Thoracic aorta (tissue), 2 donors: ENCODE measurements around the gene PDHX. TPM values are rescaled to one million over a fixed set of nuclear protein-coding genes. Genes with fewer than 3 reads are reported as not detected.

ENCODE experiments used
- ATAC-seq: fragments of 150-250 bp; one replicate; pipeline ENCODE4 v1.8.0; 2017; ENCODE audit warnings: low read depth; ENCODE audit not compliant: insufficient number of reproducible peaks, low FRiP score
- DNase-seq: peaks from one replicate; pipeline ENCODE4 v3.0.0-alpha.2; 2020; ENCODE audit warnings: low spot score
- H3K27ac ChIP-seq, 2 donors: fragments of 200-600 bp; sonication (generic); 1 replicate in 1 of 2; 2 replicates in 1 of 2; pipeline ENCODE4 v1.5.1; 2016; ENCODE audit warnings: mild to moderate bottlenecking in 2 of 2, moderate library complexity in 2 of 2
- H3K27me3 ChIP-seq: fragments of 200-600 bp; sonication (generic); replicated peaks from 2 replicates; pipeline ENCODE4 v1.6.0; 2016; ENCODE audit warnings: mild to moderate bottlenecking; ENCODE audit not compliant: insufficient read depth
- H3K36me3 ChIP-seq: fragments of 200-600 bp; sonication (generic); one replicate; pipeline ENCODE4 v1.5.1; 2016
- H3K4me1 ChIP-seq, 2 donors: fragments of 200-600 bp; sonication (generic); 1 replicate in 1 of 2; 2 replicates in 1 of 2; pipeline versions ENCODE4 v1.5.1 to v1.6.0; 2016; ENCODE audit warnings: low read depth in 2 of 2, mild to moderate bottlenecking in 1 of 2; ENCODE audit not compliant: control insufficient read depth in 1 of 2
- H3K4me3 ChIP-seq: fragments of 200-600 bp; sonication (generic); 2 replicates; pipeline ENCODE4 v1.5.1; 2016; ENCODE audit warnings: mild to moderate bottlenecking
- H3K9me3 ChIP-seq: fragments of 200-600 bp; sonication (generic); 2 replicates; pipeline ENCODE4 v1.5.1; 2016
- total RNA-seq, 2 donors: library from RNA; depleted of rRNA; stranded (reverse); fragments of >200 nt; gene quantifications; one replicate each; pipeline versions ENCODE4 v1.1.0 to v1.2.3, GENCODE V29; 2016
- TF ChIP-seq, protein P1 (sequence below): fragments of 200-600 bp; sonication (generic); IDR thresholded peaks from one replicate; pipeline ENCODE4 v1.5.1; 2019; ENCODE audit warnings: antibody characterized with exemption

Gene PDHX
- total RNA-seq, 2 donors from 2014 or later, result 19.8 to 27.5 TPM

DNA sequence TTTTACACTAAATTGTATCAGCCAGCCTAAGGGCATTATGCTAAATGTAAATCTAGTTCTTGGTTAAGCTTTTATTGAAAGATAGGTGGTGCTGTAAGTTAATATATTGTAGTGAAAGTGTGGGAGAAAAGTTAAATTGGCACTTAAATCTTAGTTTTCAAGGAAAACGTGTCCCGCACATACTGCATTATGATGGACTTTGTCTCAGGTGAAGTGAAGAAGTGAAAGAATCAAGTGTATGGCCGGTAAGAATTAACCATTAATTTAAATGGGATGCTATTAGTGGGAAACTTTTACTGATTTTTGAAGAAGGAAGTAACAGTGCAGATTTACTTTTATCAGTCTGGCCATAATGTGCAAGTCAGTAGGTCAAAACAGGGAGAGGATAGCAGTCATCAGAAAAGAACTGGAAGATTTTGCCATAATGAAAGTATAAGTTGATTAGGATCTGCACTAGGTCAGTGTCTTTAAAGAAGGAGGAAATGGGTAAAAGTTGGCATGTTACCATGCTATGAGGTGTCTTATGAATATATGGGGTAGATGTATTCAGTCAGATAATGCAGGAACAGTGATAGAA, 81.6 kb downstream of the PDHX start:
- H3K9me3 ChIP-seq, result no peaks in the 10 kb centered on the region
- no peak for DNase-seq
- H3K27me3 ChIP-seq, result no peaks in the 10 kb centered on the region
- no peak for ATAC-seq
- H3K36me3 ChIP-seq, result no peaks in the 10 kb centered on the region
- TF ChIP-seq, protein P1, sequence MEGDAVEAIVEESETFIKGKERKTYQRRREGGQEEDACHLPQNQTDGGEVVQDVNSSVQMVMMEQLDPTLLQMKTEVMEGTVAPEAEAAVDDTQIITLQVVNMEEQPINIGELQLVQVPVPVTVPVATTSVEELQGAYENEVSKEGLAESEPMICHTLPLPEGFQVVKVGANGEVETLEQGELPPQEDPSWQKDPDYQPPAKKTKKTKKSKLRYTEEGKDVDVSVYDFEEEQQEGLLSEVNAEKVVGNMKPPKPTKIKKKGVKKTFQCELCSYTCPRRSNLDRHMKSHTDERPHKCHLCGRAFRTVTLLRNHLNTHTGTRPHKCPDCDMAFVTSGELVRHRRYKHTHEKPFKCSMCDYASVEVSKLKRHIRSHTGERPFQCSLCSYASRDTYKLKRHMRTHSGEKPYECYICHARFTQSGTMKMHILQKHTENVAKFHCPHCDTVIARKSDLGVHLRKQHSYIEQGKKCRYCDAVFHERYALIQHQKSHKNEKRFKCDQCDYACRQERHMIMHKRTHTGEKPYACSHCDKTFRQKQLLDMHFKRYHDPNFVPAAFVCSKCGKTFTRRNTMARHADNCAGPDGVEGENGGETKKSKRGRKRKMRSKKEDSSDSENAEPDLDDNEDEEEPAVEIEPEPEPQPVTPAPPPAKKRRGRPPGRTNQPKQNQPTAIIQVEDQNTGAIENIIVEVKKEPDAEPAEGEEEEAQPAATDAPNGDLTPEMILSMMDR, result peak; percentile 46
- peaks cover 0 to 7% of the 10 kb centered on the region in 2 donors for H3K4me1 ChIP-seq
- no peak overlapping the region for H3K4me3 ChIP-seq
- H3K27ac ChIP-seq, result no peak overlapping the region

DNA sequence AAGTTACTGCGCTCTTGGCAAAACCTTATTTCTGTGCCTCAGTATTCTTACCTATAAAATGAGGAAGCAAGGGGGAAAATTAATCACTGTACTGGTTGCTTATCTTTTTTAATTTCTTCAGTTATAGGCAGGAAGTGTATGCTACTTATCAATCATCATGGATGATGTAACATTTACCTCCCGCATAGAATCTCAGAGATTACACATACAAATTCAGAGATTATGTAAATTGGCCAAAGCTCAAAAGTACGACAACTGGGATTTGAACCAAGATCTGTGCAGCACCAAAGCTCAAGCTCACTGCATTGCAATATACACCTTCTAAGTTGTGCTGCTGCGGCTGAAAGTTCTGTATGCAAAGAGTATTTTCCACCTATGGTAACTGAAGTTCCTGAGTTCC, 83.0 kb downstream of the PDHX start:
- Histone ChIP-seq H3K36me3 (no peaks in the 10 kb centered on the region), H3K9me3 (no peaks in the 10 kb centered on the region), H3K4me3 (no peak overlapping the region), H3K27ac (no peak overlapping the region), H3K27me3 (no peaks in the 10 kb centered on the region), H3K4me1 (peaks cover 0 to 7% of the 10 kb centered on the region in 2 donors)
- DNase-seq (no peak), ATAC-seq (no peak)
- TF ChIP-seq, protein P1, result no peak

GRCh38 chr11:35003186-35003585, 86.8 kb downstream of the PDHX start:
- H3K27ac ChIP-seq, result no peak overlapping the region
- H3K4me1 ChIP-seq, result peaks cover 0 to 3% of the 10 kb centered on the region in 2 donors
- TF ChIP-seq, protein P1, result no peak
- no peak for ATAC-seq
- no peaks in the 10 kb centered on the region for H3K36me3 ChIP-seq
- no peak overlapping the region for H3K4me3 ChIP-seq
- H3K27me3 ChIP-seq, result no peaks in the 10 kb centered on the region
- no peaks in the 10 kb centered on the region for H3K9me3 ChIP-seq
- DNase-seq, result no peak

- Histone ChIP-seq H3K27ac (no peak overlapping the region), H3K27me3 (no peaks in the 10 kb centered on the region), H3K4me1 (no peaks in the 10 kb centered on the region), H3K4me3 (no peak overlapping the region), H3K9me3 (no peaks in the 10 kb centered on the region), H3K36me3 (no peaks in the 10 kb centered on the region)
- DNase-seq (no peak), ATAC-seq (no peak)
- TF ChIP-seq, protein P1, result no peak
These were observed 87.2 kb downstream of the PDHX start for GRCh38 chr11:35003658-35004057.

- Histone ChIP-seq H3K4me1 (no peaks in the 10 kb centered on the region), H3K36me3 (no peaks in the 10 kb centered on the region), H3K27me3 (no peaks in the 10 kb centered on the region), H3K4me3 (no peak overlapping the region), H3K9me3 (no peaks in the 10 kb centered on the region), H3K27ac (no peak overlapping the region)
- no peak for ATAC-seq
- DNase-seq, result no peak
- TF ChIP-seq, protein P1, result no peak
These were observed 88.8 kb downstream of the PDHX start for GRCh38 chr11:35005141-35005780.
